GM19452 (cell line): ENCODE results near the gene KHDC3L.
A peak's percentile ranks its signal among the peaks of the same experiment; 100 is the strongest.
"Not testable (repeated sequence)": the region's sequence is repeated elsewhere in the genome, so short reads cannot be mapped to it uniquely, and the experiment has no call there.

ENCODE experiments used
- ATAC-seq: cut with Tn5 transposase; IDR thresholded peaks from one replicate; pipeline ENCODE4 v1.9.1; 2021; ENCODE audit not compliant: unreplicated experiment

KHDC3L gene

GRCh38 chr6:73369157-73369556, 6.7 kb downstream of the KHDC3L start:
- ATAC-seq, result no peak

DNA sequence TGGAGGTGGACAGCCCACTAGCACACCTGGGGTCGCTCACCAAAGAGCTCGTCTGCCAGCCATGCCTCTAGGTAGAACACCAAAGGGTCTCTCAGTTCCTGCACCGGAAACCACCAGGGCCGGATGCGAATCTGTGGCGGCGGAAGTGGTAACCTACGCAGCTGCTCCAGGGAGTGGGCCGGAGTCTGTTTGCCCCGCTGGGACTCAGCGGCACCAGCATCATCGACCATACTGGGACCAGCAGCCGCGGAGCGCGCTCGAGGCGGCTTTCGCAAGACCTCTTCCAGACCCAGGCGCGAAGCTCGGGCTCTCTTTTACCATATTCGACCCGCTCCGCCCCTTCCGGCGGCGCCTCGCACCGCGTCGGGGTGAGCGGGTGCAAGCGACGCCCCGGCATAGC, 7.1 kb downstream of the KHDC3L start, which contains the start of gene OOEP:
Gene OOEP (minus strand): TSS at position 335 of the 400 bp plus-strand sequence. CDS start 105 bp downstream, at position 230.
- no peak for ATAC-seq

DNA sequence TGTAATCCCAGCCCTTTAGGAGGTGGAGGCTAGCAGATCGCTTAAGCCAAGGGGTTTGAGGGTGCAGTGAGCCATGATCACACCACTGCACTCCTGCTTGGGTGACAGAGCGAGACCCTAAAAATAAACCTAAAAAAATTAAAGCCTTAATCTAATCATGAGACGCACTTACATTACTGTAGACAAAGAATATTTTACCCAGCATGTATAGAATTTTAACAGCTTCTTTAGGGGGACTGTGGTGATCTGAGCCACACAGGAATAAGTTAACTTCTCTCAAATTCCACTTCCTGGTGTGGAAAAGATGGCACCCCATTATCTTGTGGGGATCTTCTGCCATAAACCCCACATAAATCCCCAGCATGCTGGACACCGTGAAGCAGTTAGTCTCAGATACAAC, 9.5 kb downstream of the KHDC3L start:
- no peak for ATAC-seq

DNA sequence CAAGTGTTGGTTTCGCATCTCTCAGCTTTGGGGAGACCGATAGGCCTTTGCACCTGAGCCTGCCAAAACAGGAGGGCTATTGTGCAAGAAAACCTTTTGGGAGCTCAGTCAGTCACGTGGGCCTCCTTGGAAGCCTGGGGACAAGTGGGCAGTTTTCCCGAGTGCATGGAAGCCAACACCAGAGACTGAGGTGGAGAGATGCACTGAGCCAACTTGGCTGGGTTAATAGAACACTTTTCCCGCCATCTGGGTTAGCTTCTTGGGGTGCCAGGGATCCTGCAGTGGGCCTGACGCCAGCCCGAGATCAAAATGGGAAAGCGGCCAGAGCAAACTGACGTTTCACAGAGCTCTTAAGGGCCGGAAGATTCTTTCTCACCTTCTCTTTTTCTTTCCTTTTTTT, 10.1 kb downstream of the KHDC3L start:
- ATAC-seq, result no peak

DNA sequence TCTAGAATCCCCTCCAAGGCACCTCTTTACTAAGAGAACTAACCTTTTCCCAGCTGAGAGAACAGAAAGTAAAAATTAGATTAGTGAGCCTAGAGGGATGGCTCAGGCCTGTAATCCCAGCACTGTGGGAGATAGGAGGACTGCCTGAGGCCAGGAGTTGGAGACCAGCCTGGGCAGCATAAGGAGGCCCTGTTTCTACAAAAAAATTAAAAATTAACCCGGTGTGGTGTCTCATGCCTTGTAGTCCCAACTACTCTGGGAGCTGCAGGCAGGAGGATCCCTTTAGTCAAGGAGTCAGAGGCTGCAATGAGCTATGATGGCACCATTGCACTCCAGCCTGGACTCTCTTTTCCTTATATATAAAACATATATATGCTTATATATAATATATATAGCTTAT, 12.8 kb downstream of the KHDC3L start:
- no peak for ATAC-seq

GRCh38 chr6:73377225-73377624, 14.8 kb downstream of the KHDC3L start:
- no peak for ATAC-seq

DNA sequence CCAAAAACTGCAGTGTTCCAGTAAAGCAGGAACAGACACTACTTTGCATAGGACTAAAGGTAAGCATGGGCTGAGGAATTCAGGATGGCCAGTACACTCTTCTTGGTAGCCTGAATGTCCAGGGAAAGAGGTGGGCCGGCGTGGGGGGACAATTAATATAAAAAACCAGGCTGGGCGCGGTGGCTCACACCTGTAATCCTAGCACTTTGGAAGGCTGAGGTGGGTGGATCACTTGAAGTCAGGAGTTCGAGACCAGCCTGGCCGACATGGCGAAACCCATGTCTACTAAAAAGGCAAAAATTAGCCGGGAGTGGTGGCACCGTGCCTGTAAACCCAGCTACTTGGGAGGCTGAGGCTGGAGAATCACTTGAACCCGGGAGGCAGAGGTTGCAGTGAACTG, 19.1 kb downstream of the KHDC3L start:
- not testable (repeated sequence) for ATAC-seq

GRCh38 chr6:73382462-73383113, 20.1 kb downstream of the KHDC3L start:
- ATAC-seq, result no peak

- ATAC-seq, result peak; percentile 20
These were observed 26.0 kb downstream of the KHDC3L start for GRCh38 chr6:73388433-73388799.

DNA sequence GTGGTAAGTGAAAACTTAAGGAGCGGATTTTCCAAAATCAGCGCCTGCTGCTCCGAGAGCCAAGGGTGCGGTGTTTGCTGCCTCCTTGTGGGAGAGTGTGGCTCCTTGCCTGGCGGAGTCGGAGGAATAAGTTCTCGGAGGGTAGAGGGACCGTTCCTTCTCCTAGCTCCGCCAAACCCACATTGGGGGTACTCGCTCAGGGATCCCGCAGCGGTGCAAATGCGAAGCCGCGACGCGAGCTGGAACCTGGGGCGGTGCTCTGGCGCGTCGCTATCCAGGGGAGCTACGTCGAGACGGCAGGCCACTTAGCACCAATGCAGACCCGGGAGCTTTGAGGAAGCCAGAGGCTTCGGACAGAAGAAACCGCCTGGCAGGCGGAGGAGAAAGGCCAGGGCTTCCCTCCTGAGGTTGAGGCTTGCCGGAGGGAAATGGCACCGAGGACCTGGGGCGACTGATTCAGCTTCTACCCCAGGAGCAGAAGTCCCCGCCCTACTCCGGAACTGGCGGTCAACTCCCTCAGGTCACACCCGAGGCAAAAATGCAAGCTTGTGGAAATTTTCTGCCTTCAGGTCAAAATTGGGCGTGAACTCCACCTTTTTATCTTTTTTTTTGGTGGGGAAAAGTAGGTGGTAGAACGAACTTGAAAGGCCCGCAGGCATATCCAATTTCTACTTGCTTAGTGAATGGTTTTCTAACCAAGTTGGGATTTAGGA, 26.5 kb downstream of the KHDC3L start:
- peak; percentile 70 for ATAC-seq

- no peak for ATAC-seq
These were observed 27.4 kb downstream of the KHDC3L start for GRCh38 chr6:73389854-73390253.

- ATAC-seq, result no peak
These were observed 29.2 kb downstream of the KHDC3L start for GRCh38 chr6:73391675-73392074.

- ATAC-seq, result not testable (repeated sequence)
These were observed 29.7 kb downstream of the KHDC3L start for GRCh38 chr6:73392188-73392587.

- ATAC-seq, result no peak
These were observed 30.8 kb downstream of the KHDC3L start for GRCh38 chr6:73393278-73393677.

DNA sequence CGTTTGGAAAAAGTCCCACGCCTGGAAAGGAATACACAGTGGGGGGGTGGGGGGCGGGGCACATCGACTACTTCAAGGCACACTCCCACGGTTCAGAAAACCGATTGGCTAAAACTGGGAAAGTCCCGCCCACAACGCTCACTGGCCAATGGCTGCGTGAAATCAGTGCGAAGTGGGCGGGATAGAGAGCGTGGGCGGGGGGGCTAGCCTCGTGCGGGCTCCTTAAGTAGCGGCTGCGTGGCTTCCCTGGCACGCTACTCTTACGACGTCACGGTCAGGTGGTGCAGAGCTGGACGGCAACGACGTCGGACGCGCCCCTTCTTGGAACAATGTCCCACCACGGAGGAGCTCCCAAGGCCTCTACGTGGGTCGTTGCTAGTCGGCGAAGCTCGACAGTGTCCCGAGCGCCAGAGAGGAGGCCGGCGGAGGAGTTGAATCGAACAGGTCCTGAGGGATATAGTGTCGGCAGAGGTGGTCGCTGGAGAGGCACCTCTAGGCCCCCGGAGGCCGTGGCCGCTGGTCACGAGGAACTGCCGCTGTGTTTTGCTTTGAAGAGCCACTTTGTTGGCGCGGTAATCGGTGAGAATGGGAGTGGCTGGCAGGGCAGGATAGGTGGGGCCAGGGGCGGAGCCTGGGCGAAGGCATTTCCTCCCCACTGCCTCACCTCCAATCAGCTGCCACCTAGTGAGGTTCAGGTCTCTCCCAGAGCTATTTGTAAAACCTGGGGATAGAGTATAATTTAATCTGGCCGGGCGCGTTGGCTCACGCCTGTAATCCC, 32.3 kb downstream of the KHDC3L start, which contains the start of gene DDX43:
Gene DDX43 (plus strand): TSS at position 252 of the 778 bp plus-strand sequence. CDS start 78 bp downstream, at position 330.
- peak; percentile 71 for ATAC-seq

- no peak for ATAC-seq
These were observed 33.4 kb downstream of the KHDC3L start for GRCh38 chr6:73395875-73396274.

GRCh38 chr6:73400656-73401055, 38.2 kb downstream of the KHDC3L start:
- ATAC-seq, result no peak

- ATAC-seq, result no peak
These were observed 46.9 kb downstream of the KHDC3L start for GRCh38 chr6:73409395-73409794.

- ATAC-seq, result no peak
These were observed 50.6 kb downstream of the KHDC3L start for GRCh38 chr6:73413102-73413501.
